SK-N-MC (cell line): ENCODE results near the gene CRIM1.

Source experiments
- EZH2 ChIP-seq: fragments of 200-600 bp; sonication (generic); IDR thresholded peaks from one replicate; pipeline ENCODE4 v1.6.1; 2017; ENCODE audit warnings: antibody characterized with exemption
- POLR2AphosphoS5 ChIP-seq: IDR thresholded peaks from 2 replicates; pipeline ENCODE4 v1.6.1; 2012; ENCODE audit warnings: mild to moderate bottlenecking, low read depth, low read length, borderline replicate concordance

DNA sequence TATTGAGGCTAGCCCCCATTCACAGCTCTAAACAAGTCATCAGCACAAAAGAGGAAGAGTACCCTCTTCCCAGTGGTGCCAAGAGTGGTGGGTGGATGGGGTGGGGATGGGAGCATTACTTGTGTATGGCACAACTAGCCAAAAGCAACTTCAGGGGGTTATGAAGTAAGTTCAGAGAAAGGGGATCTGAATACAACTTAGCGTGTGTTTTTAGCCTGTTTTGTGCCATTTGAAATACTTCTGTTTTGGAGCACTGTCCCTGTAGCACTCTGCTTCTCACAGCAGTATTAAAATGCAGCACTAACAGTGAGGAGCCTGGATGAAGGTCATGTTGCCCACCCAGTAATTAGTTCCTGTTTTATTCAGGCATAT is 113.5 kb downstream of the CRIM1 start:
- TF ChIP-seq POLR2AphosphoS5 (no peak), EZH2 (no peak)
